SK-N-SH (cell line): ENCODE results near the gene CAMK2B. TPM values are rescaled to one million over a fixed set of nuclear protein-coding genes. Genes with fewer than 3 reads are reported as not detected.

Source experiments
- CTCF ChIA-PET: fragments of 300-600, 350-600 bp; formaldehyde crosslinking; extraction: SDS; loops from one replicate; lab custom pipeline; 2021; lab: Yijun Ruan, JAX
- POLR2A ChIA-PET: fragments of 350-600 bp; sonication (Branson Sonifier 250); formaldehyde crosslinking; extraction: SDS; loops from one replicate; lab custom pipeline; 2020; ENCODE audit warnings: antibody characterized with exemption, inconsistent platforms; lab: Yijun Ruan, JAX
- DNase-seq: peaks from one replicate; pipeline ENCODE4 v3.0.0; 2012
- H2AFZ ChIP-seq: fragments of 200-600 bp; sonication (generic); 2 replicates; pipeline ENCODE4 v1.8.1; 2016; ENCODE audit warnings: antibody characterized with exemption, mild to moderate bottlenecking, low read depth
- H3F3A ChIP-seq: fragments of 200-600 bp; sonication (generic); replicated peaks from 2 replicates; pipeline ENCODE3; 2016; ENCODE audit warnings: antibody characterized with exemption, mild to moderate bottlenecking; ENCODE audit not compliant: insufficient read depth
- H3K27ac ChIP-seq, 2 experiments: fragments of 200-500 bp in 1 of 2; fragments of 200-600 bp in 1 of 2; sonication (Bioruptor generic) in 1 of 2; sonication (generic), shearing (Covaris generic) in 1 of 2; 2 replicates each; pipeline versions ENCODE4 v1.5.1 to v1.6.1; 2014 to 2016; ENCODE audit warnings: low read depth in 2 of 2, inconsistent platforms in 1 of 2, low read length in 1 of 2, mild to moderate bottlenecking in 1 of 2, mixed read lengths in 1 of 2
- H3K27me3 ChIP-seq: fragments of 200-600 bp; sonication (generic), shearing (Covaris generic); 2 replicates; pipeline ENCODE4 v1.6.1; 2016; ENCODE audit warnings: mixed run types; ENCODE audit not compliant: insufficient read depth
- H3K36me3 ChIP-seq, 2 experiments: fragments of 200-500 bp in 1 of 2; fragments of 200-600 bp in 1 of 2; sonication (Bioruptor generic) in 1 of 2; sonication (generic) in 1 of 2; replicated peaks in 1 of 2; 2 replicates each; pipeline versions ENCODE3 to v1.5.1; 2014 to 2016; ENCODE audit warnings: low read length in 1 of 2, mild to moderate bottlenecking in 1 of 2; ENCODE audit not compliant: insufficient read depth in 2 of 2, control insufficient read depth in 1 of 2
- H3K4me1 ChIP-seq, 2 experiments: fragments of 200-500 bp in 1 of 2; fragments of 200-600 bp in 1 of 2; sonication (Bioruptor generic) in 1 of 2; sonication (generic), shearing (Covaris generic) in 1 of 2; 2 replicates each; pipeline versions ENCODE4 v1.5.1 to v1.6.1; 2014 to 2016; ENCODE audit warnings: low read depth in 1 of 2, low read length in 1 of 2, mixed run types in 1 of 2; ENCODE audit not compliant: insufficient read depth in 2 of 2, control insufficient read depth in 1 of 2
- H3K4me2 ChIP-seq: fragments of 200-600 bp; sonication (generic), shearing (Covaris generic); 2 replicates; pipeline ENCODE4 v1.6.1; 2017; ENCODE audit warnings: mixed run types
- H3K4me3 ChIP-seq, 2 experiments: fragments of 200-500 bp in 1 of 2; fragments of 200-600 bp in 1 of 2; sonication (Bioruptor generic) in 1 of 2; sonication (generic), shearing (Covaris generic) in 1 of 2; 2 replicates each; pipeline versions ENCODE4 v1.5.1 to v1.8.1; 2014 to 2016; ENCODE audit warnings: low read depth in 2 of 2, inconsistent platforms in 1 of 2, low read length in 1 of 2, mild to moderate bottlenecking in 1 of 2, mixed read lengths in 1 of 2, moderate library complexity in 1 of 2
- H3K79me2 ChIP-seq: fragments of 200-600 bp; sonication (generic); 2 replicates; pipeline ENCODE4 v1.8.1; 2017; ENCODE audit warnings: mild to moderate bottlenecking; ENCODE audit not compliant: insufficient read depth
- H3K9ac ChIP-seq: fragments of 200-600 bp; sonication (generic); 2 replicates; pipeline ENCODE4 v1.6.1; 2017; ENCODE audit warnings: mixed run types
- H3K9me2 ChIP-seq: fragments of 200-600 bp; sonication (generic); 2 replicates; pipeline ENCODE4 v1.6.1; 2017; ENCODE audit warnings: mixed run types
- H3K9me3 ChIP-seq: fragments of 200-600 bp; sonication (generic); 2 replicates; pipeline ENCODE4 v1.6.1; 2017; ENCODE audit warnings: mixed run types, mild to moderate bottlenecking, moderate library complexity
- H4K20me1 ChIP-seq: fragments of 200-600 bp; sonication (generic); 2 replicates; pipeline ENCODE4 v1.6.1; 2017; ENCODE audit warnings: mild to moderate bottlenecking, mixed run types; ENCODE audit not compliant: insufficient read depth
- EP300 ChIP-seq, 2 experiments: IDR thresholded peaks; 2 replicates each; pipeline versions ENCODE4 v1.4.0 to v1.6.1; 2012; ENCODE audit warnings: borderline replicate concordance in 1 of 2, low read depth in 1 of 2, low read length in 1 of 2
- EZH2phosphoT487 ChIP-seq: fragments of 200-600 bp; sonication (generic); IDR thresholded peaks from 2 replicates; pipeline ENCODE4 v1.6.1; 2017; ENCODE audit warnings: low read depth, mixed run types, mild to moderate bottlenecking, antibody characterized with exemption, moderate library complexity, borderline replicate concordance
- FOSL2 ChIP-seq: IDR thresholded peaks from 2 replicates; pipeline ENCODE4 v1.4.0; 2012; ENCODE audit warnings: low read depth, mild to moderate bottlenecking, moderate library complexity, borderline replicate concordance
- GABPA ChIP-seq: IDR thresholded peaks from 2 replicates; pipeline ENCODE4 v1.4.0; 2012; ENCODE audit warnings: low read depth, mild to moderate bottlenecking
- IRF3 ChIP-seq: fragments of 150-350 bp; IDR thresholded peaks from 2 replicates; pipeline ENCODE4 v1.6.1; 2016; ENCODE audit warnings: mild to moderate bottlenecking, low read depth, low read length
- JUND ChIP-seq: IDR thresholded peaks from 2 replicates; pipeline ENCODE4 v1.4.0; 2012
- MXI1 ChIP-seq: IDR thresholded peaks from 2 replicates; pipeline ENCODE4 v1.6.1; 2012; ENCODE audit warnings: mild to moderate bottlenecking, low read depth, low read length, improper control_type of control experiment
- NFIC ChIP-seq: IDR thresholded peaks from 2 replicates; pipeline ENCODE4 v1.4.0; 2012; ENCODE audit warnings: borderline replicate concordance
- PBX3 ChIP-seq: IDR thresholded peaks from 2 replicates; pipeline ENCODE4; 2012
- POLR2AphosphoS5 ChIP-seq: IDR thresholded peaks from 2 replicates; pipeline ENCODE4 v1.6.1; 2012; ENCODE audit warnings: low read depth, low read length
- RAD21 ChIP-seq: IDR thresholded peaks from 2 replicates; pipeline ENCODE4 v1.6.1; 2012; ENCODE audit warnings: mild to moderate bottlenecking, low read length
- RCOR1 ChIP-seq: fragments of 150-350 bp; IDR thresholded peaks from 2 replicates; pipeline ENCODE4 v1.6.1; 2017; ENCODE audit warnings: antibody characterized with exemption, low read length
- RFX5 ChIP-seq: IDR thresholded peaks from 2 replicates; pipeline ENCODE4 v1.6.1; 2012; ENCODE audit warnings: mild to moderate bottlenecking, improper control_type of control experiment, low read length
- RXRA ChIP-seq: IDR thresholded peaks from 2 replicates; pipeline ENCODE4 v1.4.0; 2012; ENCODE audit warnings: low read depth, mild to moderate bottlenecking, borderline replicate concordance
- SMC3 ChIP-seq: IDR thresholded peaks from 2 replicates; pipeline ENCODE4 v1.6.1; 2012; ENCODE audit warnings: low read depth, low read length, improper control_type of control experiment
- TAF1 ChIP-seq: IDR thresholded peaks from 2 replicates; pipeline ENCODE4 v1.6.1; 2012; ENCODE audit warnings: low read depth, mild to moderate bottlenecking, low read length, moderate library complexity, borderline replicate concordance
- TCF12 ChIP-seq: IDR thresholded peaks from 2 replicates; pipeline ENCODE4 v1.4.0; 2012
- TEAD4 ChIP-seq: IDR thresholded peaks from 2 replicates; pipeline ENCODE4 v1.4.0; 2012; ENCODE audit warnings: mild to moderate bottlenecking, borderline replicate concordance; ENCODE audit not compliant: insufficient read depth
- USF2 ChIP-seq: fragments of 150-350 bp; IDR thresholded peaks from 2 replicates; pipeline ENCODE4 v1.6.1; 2017; ENCODE audit warnings: antibody characterized with exemption, low read length, low read depth, borderline replicate concordance
- YY1 ChIP-seq: IDR thresholded peaks from 2 replicates; pipeline ENCODE4 v1.4.0; 2012; ENCODE audit warnings: low read depth, mild to moderate bottlenecking
- WGBS: methylation state at CpG from one replicate; pipeline ENCODE4 v1.1.6; 2017; ENCODE audit warnings: low lambda C conversion rate; 5-methylcytosine and 5-hydroxymethylcytosine counted together
- polyA plus RNA-seq, 3 experiments: library from polyadenylated mRNA; depleted of rRNA; stranded (reverse); fragments of >200 nt; gene quantifications; 2 replicates each; pipeline ENCODE4 v1.2.3, GENCODE V29; 2012

The CAMK2B gene
- polyA plus RNA-seq, 1 of the 3 experiments (the other 2 are of a cell fraction), result 0.20 TPM

- no peak for TF ChIP-seq NFIC
- no peak for TF ChIP-seq JUND
- TF ChIP-seq, all 33 proteins: peak for 0
These were observed 8.7 kb upstream of the CAMK2B start (continued) for GRCh38 chr7:44333911-44334733.

GRCh38 chr7:44331682-44332081, 6.3 kb upstream of the CAMK2B start:
- H3K4me3 ChIP-seq, result no peak overlapping the region
- no peak for DNase-seq
- no peaks in the 10 kb centered on the region for H3F3A ChIP-seq
- peaks cover 0 to 11% of the 10 kb centered on the region in 2 experiments; a peak in 1 of 4 replicates for H3K4me1 ChIP-seq
- 59% methylated on average over 5 of the region's 5 CpGs for WGBS
- no peak overlapping the region for H2AFZ ChIP-seq
- no peaks in the 10 kb centered on the region for H3K9me2 ChIP-seq
- peaks cover 15% of the 10 kb centered on the region for H3K27me3 ChIP-seq
- no peak overlapping the region for H3K4me2 ChIP-seq
- CTCF ChIA-PET, result interaction anchor here (1.6 to 3.8 kb wide), 3 partner anchors 8 to 90 kb away, joined by 3 to 19 read pairs (median 11); no protein-coding TSS in a partner anchor
- H3K27ac ChIP-seq, result no peak overlapping the region
- TF ChIP-seq YY1 (no peak), RXRA (no peak), IRF3 (no peak), EP300 (IDR thresholded peaks at IDR 0.05; ENCODE audit: borderline replicate concordance in 1 of 2, low read depth in 1 of 2, low read length in 1 of 2) (no peak), FOSL2 (no peak), PBX3 (no peak), EZH2phosphoT487 (no peak), USF2 (no peak), RFX5 (no peak), TAF1 (no peak), TCF12 (no peak), POLR2AphosphoS5 (no peak), GABPA (no peak), TEAD4 (no peak), MXI1 (no peak), RAD21 (no peak), RCOR1 (no peak), SMC3 (no peak)
- TF ChIP-seq, all 33 proteins: peak for 0
- Histone ChIP-seq H3K79me2 (no peaks in the 10 kb centered on the region), H4K20me1 (no peaks in the 10 kb centered on the region), H3K36me3 (no peaks in the 10 kb centered on the region), H3K9me3 (no peaks in the 10 kb centered on the region), H3K9ac (no peak overlapping the region)
- POLR2A ChIA-PET, result no interaction called here
